ENCODE measurements around the gene SNAP91. TPM values are rescaled to one million over a fixed set of nuclear protein-coding genes. Genes with fewer than 3 reads are reported as not detected.

The SNAP91 gene
- total RNA-seq, 1 experiment from 2014 or later: 1.3 TPM

DNA sequence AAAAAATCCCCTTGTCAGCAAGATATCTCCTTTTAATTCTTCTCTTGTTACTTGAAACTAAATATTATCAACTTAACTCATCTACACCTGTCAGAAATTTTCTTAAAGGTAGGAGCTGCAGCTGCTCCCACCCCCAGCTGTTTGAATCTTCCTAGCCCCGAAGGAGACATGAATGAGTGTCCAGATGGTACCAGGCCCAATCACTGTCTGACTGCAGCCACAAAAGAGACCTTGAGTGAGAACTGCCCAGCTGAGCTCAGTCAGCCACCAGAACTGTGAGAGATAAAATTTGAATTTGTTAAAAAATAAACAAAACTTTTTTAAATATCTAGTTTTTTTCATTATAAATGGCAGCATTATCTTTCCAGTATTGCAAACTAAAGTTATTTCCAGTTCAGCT is 111.8 kb downstream of the SNAP91 start:
- Histone ChIP-seq H3K18ac (ENCODE audit: insufficient read length, low read depth, low read length) (no peak overlapping the region), H3K23me2 (ENCODE audit: insufficient read length, low read depth, low read length, poor library complexity, severe bottlenecking) (no peaks in the 10 kb centered on the region), H2AK5ac (ENCODE audit: insufficient read length, low read length) (no peak overlapping the region), H2AFZ (ENCODE audit: low read length) (no peak overlapping the region), H4K20me1 (ENCODE audit: control insufficient read depth, insufficient read depth, insufficient read length) (no peaks in the 10 kb centered on the region), H3K9me3 (ENCODE audit: control insufficient read depth, low read depth, low read length) (no peaks in the 10 kb centered on the region), H3T11ph (ENCODE audit: low read length) (no peak overlapping the region), H3K27me3 (ENCODE audit: insufficient read depth, low read length) (no peaks in the 10 kb centered on the region), H3K23ac (ENCODE audit: insufficient read length, low read depth, low read length) (no peak overlapping the region), H4K91ac (ENCODE audit: insufficient read length, low read depth, low read length) (no peak overlapping the region), H3K56ac (ENCODE audit: insufficient read length, low read depth, low read length) (no peak overlapping the region), H2BK12ac (ENCODE audit: insufficient read length, low read depth, low read length) (no peak overlapping the region), H3K4me2 (ENCODE audit: insufficient read depth, insufficient read length, low read length) (no peak overlapping the region), H2BK20ac (ENCODE audit: low read depth, low read length, poor library complexity, severe bottlenecking) (no peak overlapping the region), H4K8ac (replicated peaks; ENCODE audit: insufficient read length, low read depth, low read length) (no peak overlapping the region), H2BK120ac (ENCODE audit: low read depth, low read length, poor library complexity, severe bottlenecking) (no peak overlapping the region), H3K79me2 (ENCODE audit: insufficient read depth, low read length) (no peaks in the 10 kb centered on the region), H4K5ac (ENCODE audit: insufficient read length, low read depth, low read length) (no peak overlapping the region), H3K4me1 (ENCODE audit: insufficient read depth, low read length) (no peaks in the 10 kb centered on the region), H3K4ac (ENCODE audit: low read depth, low read length) (no peak overlapping the region), H2BK5ac (ENCODE audit: insufficient read length, low read length) (no peak overlapping the region), H2BK15ac (ENCODE audit: low read depth, low read length) (no peak overlapping the region), H3K79me1 (ENCODE audit: insufficient read depth, low read depth, low read length, poor library complexity, severe bottlenecking) (no peaks in the 10 kb centered on the region), H3K9ac (ENCODE audit: extremely low read depth, insufficient read length, low read length) (no peak overlapping the region), H3K14ac (ENCODE audit: insufficient read depth, low read length) (no peak overlapping the region), H3K27ac (ENCODE audit: insufficient read length, low read depth, low read length) (no peak overlapping the region)
- peak overlapping the region in 1 of 3 experiments; percentile 8; a peak in 1 of 7 replicates for H3K27ac Mint-ChIP-seq
- H3K36me3 Mint-ChIP-seq (ENCODE audit: insufficient read depth in 1 of 3, low read depth in 3 of 3): peaks cover 0 to 3% (median 0%) of the 10 kb centered on the region in 3 experiments; a peak in 2 of 7 replicates
- TF ChIP-seq, protein P1, sequence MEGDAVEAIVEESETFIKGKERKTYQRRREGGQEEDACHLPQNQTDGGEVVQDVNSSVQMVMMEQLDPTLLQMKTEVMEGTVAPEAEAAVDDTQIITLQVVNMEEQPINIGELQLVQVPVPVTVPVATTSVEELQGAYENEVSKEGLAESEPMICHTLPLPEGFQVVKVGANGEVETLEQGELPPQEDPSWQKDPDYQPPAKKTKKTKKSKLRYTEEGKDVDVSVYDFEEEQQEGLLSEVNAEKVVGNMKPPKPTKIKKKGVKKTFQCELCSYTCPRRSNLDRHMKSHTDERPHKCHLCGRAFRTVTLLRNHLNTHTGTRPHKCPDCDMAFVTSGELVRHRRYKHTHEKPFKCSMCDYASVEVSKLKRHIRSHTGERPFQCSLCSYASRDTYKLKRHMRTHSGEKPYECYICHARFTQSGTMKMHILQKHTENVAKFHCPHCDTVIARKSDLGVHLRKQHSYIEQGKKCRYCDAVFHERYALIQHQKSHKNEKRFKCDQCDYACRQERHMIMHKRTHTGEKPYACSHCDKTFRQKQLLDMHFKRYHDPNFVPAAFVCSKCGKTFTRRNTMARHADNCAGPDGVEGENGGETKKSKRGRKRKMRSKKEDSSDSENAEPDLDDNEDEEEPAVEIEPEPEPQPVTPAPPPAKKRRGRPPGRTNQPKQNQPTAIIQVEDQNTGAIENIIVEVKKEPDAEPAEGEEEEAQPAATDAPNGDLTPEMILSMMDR (conservative IDR thresholded peaks at IDR 0.05): no peak
- no peak for DNase-seq
- WGBS (ENCODE audit: extremely low coverage, insufficient read length, low lambda C conversion rate): no CpG with 5 or more reads among the region's 1 CpG
- peaks cover 0 to 5% of the 10 kb centered on the region in 2 experiments; a peak in 2 of 4 replicates for H3K4me1 Mint-ChIP-seq
- H3K27me3 Mint-ChIP-seq (ENCODE audit: low read depth): no peaks in the 10 kb centered on the region
- H3K9me3 Mint-ChIP-seq: peaks cover 2 to 6% of the 10 kb centered on the region in 2 experiments; a peak in 2 of 5 replicates
- no peak overlapping the region for H3K4me3 Mint-ChIP-seq
